HG02885 (cell line): Measurements from ENCODE around the gene CASQ1.

Experiments
- ATAC-seq: cut with Tn5 transposase; IDR thresholded peaks from one replicate; pipeline ENCODE4 v1.9.1; 2021; ENCODE audit warnings: mild to moderate bottlenecking; ENCODE audit not compliant: unreplicated experiment, poor library complexity

The CASQ1 gene

DNA sequence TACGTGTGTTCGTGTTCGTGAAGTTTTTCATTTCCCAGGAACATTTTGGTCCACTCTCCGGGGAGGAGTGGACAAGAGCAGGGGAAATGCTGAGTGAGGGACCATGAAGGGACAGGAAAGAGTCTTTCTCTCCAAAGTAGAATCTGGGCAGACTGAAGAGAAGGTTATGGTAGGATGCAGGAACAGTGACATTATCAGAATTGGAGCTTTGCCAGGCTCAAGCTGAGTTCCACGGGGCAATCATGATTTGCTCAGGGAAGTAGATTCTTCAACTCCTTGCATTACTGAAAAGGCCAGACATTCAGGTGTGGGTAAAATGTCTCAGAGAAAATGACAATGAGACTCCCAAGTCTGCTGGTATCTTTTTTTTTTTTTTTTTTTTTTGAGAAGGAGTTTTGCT lies 22.4 kb upstream of the CASQ1 start:
- ATAC-seq = no peak

DNA sequence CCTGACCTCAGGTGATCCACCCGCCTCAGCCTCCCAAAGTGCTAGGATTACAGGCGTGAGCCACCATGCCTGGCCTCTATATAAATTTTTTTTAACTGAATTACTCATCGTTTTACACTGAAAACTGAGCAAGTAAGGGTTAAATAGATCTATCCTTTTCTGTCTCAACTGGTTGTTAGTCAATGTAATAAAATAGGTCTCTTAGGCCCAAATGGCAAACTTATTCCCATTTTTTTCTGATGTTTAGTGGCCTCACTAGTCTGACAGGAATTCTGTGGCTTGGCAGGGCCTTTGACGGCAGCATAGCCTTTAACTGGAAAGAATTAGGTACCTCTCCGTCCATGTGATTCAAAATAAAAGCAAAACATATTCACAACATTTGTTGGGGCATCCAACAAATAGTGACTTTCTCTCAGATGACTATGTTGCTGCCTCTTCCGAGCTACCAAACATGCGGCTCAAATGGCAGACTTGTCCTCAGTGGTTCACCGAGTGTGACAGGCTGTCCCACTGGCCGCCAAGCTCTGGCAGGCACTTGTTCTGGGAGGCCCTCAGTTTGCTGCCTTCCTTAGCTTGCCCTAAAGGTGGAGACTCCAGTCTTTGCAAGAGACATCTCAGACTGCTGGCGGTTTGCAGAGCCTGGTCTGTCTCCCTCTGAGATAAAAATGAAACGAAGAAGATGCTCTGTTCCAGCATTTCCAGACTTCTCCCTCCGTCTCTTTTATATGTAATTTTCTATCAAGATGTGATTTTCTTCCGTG lies 21.6 kb upstream of the CASQ1 start:
- no peak for ATAC-seq

DNA sequence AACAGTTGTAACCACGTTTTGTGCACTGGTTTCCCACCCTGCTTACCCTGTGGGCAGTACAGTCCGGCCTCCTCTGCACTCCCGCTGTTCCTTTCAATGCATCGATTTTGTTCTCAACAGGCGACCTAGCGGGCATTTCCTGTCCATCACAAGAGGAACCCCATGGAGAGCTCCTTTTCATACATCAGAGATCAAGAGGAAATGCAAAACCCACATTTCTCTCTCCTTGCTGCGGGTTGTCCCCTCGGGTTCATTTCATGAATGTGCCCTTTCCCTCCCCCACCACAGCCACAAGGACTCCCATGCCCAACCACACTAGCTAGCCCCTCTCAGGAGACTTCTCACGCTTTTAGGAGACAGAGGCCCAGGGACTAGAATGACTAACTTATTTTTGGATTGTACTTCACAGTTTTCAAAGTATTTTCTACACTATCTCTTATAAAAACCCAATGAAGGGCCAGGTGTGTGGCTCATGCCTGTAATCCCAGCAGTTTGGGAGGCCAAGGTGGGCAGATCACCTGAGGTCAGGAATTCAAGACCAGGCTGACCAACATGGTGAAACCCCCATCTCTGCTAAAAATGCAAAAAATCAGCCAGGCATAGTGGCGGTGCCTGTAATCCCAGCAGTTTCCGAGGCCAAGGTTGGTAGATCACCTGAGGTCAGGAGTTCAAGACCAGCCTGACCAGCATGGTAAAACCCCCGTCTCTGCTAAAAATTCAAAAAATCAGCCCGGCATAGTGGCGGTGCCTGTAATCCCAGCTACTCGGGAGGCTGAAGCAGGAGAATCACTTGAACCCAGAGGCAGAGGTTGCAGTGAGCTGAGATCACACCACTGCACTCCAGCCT lies 20.6 kb upstream of the CASQ1 start:
- peak; percentile 58 for ATAC-seq

DNA sequence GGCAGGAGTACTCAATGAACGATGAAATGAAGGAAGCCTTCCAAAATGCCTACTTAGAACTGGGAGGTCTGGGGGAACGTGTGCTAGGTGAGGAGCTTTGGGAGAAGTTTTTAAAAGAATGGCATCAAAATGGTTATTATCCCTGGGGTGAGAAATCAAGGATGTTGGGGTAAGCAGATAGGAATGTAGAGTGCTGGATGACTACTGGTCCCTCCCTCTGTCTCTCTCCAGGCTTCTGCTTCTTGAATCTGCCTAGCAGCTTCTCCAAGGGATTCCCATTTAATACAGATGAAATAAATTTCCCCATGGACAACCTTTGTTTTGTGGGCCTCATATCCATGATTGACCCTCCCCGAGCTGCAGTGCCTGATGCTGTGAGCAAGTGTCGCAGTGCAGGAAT lies 19.0 kb upstream of the CASQ1 start:
- ATAC-seq = no peak

DNA sequence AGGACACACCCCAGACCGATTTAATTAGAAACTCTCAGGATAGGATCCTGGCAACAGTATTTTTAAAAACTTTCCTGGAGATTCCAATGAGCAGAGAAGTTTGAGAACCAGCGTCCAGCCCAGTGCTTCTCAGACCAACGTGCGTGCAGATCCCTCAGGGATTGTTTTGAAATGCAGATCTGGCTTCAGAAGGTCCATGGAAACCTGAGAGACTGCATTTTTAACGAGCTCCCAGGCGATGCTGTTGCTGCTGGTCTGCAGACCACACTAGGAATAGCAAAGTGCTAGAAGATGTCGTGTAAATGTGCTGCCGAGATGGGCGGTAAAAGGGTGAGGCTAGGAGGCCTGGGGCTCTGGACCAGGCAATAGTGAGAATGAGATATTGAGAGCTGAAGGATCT lies 18.4 kb upstream of the CASQ1 start:
- ATAC-seq = no peak

DNA sequence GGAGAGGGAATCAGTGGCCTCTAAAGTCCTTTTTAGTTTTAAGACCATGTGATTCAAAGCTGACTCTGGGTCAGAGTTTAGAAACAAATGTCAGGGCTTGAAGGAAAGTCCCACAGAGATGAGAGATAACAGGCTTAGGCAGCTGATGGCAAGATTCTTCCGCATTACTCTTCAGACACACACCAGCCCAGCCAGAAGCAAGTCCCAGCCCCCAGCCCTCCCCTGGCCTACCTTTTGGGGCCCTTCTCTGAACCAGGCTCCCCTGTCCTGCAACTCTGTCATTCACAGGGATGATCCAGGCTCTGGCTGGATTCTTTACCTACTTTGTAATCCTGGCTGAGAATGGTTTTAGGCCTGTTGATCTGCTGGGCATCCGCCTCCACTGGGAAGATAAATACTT lies 13.1 kb upstream of the CASQ1 start:
- ATAC-seq = no peak

DNA sequence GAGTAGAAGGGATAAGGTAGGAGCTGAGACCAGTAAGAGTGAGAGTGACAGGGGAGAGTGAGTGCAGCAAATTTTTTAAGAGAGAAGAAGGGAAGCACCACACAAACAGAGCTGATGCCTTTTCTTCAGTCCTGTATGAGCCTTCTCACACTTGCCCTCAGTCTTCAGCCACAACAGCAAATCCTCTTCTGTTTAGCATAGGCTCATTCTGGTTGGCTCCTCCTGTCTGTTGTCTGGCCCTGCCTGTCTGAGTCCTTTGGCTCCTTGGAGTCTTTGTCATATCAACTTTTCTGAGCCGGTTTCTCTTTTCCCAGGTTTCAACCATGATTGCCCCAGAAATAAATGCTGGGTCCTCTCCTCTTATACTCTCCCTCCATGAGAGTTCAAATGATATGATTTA lies 12.7 kb upstream of the CASQ1 start:
- ATAC-seq = no peak

DNA sequence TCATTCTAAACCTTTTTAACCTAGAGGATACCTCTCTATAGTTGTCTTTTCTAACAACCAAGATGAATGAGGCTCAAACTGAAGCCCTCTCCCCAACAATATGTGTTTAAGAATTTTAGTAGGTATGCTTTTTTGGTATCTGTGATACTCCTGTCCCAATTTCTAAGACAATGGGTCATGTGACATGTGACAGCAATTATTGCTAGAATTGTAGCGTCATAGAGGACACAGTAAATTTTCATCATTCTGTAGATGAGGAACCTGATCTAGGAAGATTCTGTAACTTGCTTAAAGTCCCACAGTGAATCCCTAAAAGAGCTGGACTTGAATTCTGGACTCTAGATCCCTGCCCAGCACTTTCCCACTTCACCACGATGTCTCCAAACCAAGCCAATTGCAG lies 11.6 kb upstream of the CASQ1 start:
- no peak for ATAC-seq

DNA sequence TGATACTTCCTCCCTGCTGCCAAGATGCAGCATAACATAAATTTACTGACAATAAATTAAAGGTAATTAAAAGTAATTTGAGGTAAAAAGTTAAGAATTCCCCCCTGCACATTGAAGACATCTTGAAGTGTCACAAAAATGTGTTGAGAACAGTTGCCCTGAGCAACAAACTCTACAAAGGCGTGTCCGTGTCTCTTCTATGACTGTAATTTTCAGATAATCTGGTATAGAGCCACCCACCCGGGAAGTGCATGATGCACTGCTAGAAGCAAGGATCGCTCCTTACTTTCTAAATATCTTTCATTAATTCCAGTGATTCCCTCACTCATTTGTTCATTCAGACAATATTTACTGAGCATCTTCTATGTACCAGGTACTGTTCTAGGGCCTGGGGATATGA lies 11.0 kb upstream of the CASQ1 start:
- no peak for ATAC-seq

DNA sequence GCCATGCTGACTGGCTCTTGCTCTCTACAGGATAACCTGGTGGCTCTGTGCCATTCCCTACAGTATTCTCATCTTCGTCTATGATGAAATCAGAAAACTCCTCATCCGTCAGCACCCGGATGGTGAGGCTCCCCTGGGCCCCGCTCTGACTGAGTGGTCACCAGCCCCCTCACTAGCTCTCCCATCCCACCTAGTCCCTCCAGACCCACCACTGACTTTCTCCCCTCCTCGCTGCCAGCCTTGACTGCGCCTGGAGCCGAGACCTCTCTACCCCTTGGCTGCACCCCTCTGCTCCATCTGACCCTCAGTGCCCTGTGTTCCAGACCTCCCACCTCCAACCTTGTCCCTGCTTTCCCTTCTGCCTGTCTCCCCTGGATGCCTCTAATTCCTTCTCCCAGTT lies 4.1 kb upstream of the CASQ1 start:
- ATAC-seq = no peak

DNA sequence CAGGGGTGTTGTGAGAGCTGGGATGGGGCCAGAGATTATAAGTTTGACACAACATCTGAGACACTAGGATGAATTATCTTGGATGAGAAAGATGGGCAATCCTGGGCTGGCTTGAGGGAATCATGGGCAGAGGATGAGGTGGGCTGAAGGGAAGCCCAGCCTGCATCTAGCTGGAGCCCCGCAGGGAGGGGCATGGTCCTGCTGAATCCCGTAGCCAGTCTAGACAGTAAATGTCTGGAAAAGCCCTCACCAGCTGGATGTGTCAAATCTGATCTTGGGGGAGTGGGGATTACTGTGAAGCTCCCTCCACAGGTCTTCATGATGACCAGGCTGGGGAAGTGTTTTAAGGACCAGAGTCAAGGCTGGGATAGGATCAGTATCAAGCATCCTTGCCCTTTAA lies 3.6 kb upstream of the CASQ1 start:
- no peak for ATAC-seq

DNA sequence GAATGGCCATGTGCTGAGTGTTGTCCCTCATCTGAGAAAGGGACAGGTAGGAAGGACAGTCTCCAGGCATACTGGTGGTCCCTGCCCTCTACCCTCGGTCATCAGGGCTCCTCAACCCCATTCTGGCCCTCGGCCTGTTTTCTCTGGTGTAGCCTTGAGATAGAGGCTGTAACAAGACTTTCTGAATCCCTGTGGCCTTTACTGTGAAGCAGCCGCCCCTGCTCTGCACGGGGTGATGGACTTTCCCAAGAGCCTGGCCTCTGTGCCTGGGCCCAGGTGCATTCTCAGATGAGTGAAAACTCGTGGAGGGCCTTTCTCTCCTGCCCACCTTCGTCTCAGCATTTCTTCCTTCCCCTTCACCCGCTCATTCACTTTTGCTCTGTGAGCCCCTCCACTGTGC lies 3.0 kb upstream of the CASQ1 start:
- ATAC-seq = no peak

DNA sequence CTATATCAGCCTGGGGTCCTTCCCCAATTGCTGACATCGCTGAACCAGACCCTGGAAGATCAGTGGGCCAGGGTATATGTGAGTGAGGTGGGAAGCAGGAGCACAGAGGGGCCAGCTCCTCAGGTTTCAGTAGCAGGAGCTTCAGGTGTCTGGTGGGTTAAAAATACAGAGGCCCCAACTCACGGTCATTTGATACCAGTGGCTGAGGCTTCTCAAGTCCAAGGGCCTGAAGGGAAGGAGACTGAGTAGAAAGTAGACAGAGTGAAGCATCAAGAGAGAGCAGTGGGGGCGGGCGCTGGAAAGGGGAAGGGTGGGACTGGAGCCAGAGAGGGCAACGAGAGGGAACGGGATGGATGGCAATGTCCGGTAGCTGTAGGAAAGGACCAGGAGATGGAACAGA lies 2.0 kb upstream of the CASQ1 start:
- no peak for ATAC-seq

DNA sequence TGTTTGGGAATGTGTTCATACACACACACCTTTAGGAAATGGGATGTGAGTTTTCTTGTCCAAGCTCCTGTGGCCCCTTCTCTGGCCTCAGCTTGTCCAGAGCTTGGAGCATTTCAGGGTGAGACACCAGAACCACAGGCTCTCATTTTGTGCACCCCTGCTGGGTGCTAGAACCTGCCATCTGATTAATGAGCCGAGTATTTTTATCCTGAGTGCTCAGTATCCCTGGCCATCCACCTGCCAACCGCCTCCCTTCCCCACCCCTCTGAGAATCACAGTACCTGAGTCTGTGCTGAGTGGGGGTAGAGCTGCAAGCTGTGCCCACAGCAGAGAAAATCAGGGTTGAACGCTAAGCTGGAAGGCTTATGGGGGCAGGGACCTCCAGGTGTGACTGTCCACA lies 1.4 kb downstream of the CASQ1 start:
- no peak for ATAC-seq

DNA sequence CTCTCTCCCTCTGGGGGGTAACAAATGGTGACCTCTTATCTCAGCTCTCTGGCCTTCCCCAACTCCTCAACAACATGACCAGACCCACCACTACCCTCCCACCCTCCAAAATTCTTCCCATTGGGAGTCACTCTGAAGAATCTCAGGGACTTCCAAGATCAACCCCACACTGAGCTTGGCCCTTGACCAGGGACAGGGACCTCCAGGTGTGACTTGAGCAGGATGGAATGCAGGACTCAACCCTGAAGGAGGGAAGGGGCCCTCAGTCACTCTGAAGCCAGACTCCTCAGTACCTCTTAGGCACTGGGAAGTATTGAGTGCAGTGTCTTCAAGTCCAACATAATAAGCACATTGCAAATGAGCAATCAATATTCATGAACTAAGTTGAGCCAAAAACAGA lies 1.9 kb downstream of the CASQ1 start:
- ATAC-seq = no peak

DNA sequence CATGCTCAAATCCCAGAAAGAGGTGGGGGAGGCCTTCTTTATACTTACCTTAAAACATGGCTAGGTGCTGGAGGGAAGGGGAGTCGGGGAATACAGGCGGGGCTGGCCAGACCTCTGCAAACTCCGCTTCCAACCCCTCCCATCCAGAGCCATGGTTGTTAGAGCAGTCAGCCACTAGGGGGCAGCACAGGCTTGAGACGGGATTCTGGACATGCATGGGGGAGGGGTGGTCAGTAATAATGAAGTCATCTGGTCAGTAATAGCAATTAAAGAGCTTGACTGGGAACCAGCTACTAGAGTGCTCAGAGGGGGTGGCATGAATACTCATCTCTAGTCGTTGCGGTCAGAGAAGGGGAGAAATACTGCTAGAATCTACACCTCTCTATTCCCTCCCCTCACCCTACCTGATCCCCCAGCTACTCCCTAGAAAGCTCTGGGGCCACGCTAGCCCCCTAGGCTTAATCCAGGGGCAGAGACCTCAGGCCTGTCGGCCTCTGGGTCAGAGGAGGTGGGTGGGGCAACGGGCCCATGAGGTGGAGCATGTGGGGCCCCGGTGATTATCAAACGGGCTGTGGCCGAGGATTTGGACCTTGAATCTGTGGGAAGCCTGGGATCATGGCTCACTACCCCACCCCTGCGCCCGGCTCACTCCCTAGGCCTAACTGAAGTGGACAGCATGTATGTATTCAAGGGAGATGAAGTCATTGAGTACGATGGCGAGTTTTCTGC lies 2.9 kb downstream of the CASQ1 start:
- ATAC-seq = peak; percentile 68

DNA sequence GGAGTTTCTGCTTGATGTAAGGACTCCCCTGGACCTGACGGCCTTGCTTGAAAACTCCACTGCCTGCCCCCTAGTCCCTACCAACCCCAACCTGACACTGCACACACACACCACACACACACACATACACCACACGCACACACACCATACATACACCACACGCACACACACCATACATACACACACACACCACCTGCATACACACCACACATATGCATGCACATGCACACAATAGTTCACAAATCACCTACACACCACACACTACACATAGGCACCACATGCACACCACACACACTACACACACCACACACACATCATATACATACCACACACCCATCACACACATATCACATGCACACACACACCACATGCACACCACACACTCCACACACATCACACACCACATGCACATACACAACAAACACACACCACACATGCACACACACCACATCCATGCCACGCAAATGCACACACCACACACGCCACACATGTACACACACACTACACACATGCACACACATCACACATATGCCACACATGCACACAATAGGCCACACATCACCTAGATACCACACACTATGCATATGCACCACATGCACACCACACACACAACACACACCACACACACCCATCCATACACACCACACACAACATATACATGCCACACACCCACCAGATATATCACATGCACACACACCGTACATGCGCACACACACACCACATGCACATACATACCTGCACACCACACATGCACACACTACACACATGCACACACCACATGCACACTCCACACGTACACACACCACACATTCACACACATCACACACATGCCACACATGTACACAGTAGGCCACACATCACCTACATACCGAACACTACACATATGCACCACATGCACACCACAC lies 3.7 kb downstream of the CASQ1 start:
- ATAC-seq = no peak

DNA sequence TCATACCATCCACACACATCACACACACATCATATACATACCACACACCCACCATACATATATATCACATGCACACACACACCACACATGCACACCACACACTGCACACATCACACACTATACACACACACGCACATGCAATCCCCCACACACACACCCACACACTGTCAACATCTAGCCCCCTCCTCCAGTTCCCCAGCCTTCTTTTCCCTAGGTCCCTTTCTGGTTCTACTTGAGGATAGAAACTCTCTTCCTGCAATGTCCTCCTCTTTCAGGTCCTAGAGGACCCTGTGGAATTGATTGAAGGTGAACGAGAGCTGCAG lies 4.3 kb downstream of the CASQ1 start:
- no peak for ATAC-seq

DNA sequence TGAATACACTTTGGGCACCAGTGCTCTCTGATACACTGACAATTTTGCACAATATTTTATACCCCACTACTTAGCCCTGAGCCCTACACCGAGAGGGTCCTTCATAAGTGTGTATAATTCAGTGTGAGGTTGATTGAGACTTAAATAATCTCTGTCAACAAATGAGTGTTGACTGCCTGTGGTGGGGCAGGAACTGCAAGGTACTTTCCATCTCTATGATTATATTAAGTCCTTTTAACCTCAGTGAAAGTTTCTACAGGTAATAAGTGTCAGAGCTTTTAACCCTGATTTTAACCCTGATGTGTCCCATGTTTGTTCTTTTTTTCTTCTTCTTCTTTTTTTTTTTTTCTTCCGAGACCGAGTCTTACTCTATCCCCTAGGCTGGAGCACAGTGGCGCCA lies 5.8 kb downstream of the CASQ1 start:
- ATAC-seq = no peak

DNA sequence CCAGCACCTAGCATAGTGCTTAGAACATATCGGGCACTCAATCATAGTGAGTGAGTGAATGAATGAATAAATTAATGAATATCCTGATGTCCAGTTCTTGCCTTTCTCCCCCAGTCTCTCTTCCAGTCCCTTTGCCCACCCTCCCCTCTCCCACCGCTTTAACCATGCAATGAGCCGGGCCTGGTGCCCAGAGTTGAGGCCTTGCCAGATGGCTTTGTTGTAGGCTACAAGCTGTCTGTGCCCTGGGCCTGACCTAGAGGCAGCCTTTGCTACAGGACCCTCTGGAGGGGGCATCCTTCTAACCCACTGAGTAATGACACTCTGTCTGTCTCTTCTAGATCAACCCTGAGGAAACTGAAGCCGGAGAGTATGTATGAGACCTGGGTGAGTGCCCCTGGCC lies 6.9 kb downstream of the CASQ1 start:
- no peak for ATAC-seq
